ENCODE measurements around the gene NLRP1.

DNA sequence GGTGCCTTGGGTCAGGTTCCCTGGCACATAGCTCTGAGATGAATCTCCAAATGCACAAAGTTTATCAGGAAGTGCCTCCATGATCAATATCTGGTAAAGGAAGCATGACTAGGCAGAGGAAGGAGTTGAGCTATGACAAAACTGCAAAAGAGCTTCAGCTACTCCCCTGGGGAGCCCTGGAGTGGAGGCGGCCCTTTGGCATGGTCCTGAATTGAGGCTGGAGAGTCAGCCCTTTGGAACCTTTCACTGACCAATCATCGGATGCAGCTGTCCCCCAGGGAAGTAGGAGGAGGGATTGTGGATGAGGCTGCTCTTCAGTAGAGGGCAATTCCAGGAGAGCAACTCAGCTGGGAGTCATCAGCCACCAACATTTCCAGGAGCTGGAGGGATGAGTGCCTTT, 46.1 kb upstream of the NLRP1 start:
- TF ChIP-seq EP300 (conservative IDR thresholded peaks at IDR 0.05; ENCODE audit: poor library complexity, severe bottlenecking) = no peak
- no peak for TF ChIP-seq EZH2 (IDR thresholded peaks at IDR 0.05; ENCODE audit: borderline replicate concordance, insufficient read depth, low read length, poor library complexity, severe bottlenecking)
